Right hindlimb (tissue), 1 donor: ENCODE measurements around the gene WDR48.

Source experiments
- DNase-seq: peaks from one replicate; pipeline ENCODE4 v3.0.0-alpha.2; 2018

The WDR48 gene

DNA sequence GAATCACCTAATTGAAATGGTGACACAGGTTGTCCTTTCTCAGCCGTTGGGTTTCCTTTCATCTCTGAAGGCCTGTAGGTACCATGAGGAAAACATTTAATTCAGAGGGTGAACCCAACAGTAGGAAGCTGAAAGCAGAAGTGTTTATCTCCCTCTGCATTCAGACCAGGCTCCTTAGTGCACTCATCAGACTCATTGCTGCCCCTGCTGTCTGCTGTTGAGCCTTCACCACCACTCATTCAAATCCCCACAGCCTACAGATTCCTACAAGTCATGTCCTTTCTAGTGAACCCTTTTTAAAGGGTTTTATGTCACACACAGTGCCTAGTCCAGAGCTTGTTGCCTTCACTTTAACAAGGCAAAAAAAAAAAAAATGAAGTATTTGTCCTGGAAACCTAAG lies 13.4 kb downstream of the WDR48 start:
- DNase-seq = no peak

- no peak for DNase-seq
Measured at GRCh38 chr3:39067286-39067685, 15.5 kb downstream of the WDR48 start.

- DNase-seq = no peak
Measured at GRCh38 chr3:39068556-39068955, 16.7 kb downstream of the WDR48 start.

DNA sequence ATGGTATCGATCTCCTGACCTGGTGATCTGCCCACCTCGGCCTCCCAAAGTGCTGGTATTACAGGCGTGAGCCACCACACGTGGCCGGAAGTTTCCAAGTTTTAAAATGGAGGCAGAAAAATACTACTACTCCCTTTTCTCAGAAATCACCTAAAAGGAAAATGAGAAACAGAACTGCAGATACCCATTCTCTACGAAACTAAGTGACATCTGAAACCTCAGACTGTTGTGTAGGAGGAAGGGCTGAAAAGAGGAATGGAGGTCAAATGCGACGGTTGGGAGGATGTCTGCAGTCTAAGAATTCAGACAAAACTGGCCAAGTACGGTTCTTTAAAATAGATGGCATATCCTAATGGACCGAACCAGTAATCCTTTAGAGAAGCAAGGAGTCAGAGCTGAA lies 24.1 kb downstream of the WDR48 start:
- DNase-seq = no peak

DNA sequence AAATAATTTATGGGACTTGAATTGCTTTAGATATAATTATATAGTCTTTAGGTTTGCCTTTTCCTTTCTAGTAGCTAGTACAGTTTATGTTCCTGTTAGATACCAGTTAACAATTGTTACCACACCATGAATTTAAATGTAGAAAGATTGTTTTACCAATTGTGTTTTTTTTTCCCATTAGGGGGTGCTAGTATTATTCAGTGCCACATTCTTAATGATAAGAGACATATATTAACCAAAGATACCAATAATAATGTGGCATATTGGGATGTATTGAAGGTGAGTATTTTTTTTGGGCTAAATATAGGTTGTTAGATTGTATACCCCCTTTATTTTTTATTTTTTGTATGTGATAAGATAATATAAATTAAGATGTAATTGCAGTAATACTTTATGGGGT lies 27.7 kb downstream of the WDR48 start:
- no peak for DNase-seq

DNA sequence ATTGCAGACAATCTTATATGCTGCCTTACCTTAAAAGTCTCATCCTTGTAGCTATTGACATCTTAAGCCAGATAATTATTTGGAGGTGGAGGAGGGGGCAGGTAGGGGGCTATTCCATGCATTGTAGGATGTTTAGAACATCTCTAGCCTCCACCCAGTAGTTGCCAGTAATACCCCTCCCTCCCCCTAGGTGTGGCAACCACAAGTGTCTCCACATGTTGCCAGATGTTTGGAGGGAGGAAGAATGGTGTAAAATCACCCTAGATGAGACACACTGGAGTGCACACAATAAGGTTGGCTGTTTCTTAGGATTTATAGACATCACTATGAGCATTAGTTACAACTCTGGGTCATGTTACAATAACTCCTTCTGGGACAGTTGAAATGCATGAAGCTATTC lies 28.2 kb downstream of the WDR48 start:
- DNase-seq = no peak

GRCh38 chr3:39082666-39083313 lies 31.0 kb downstream of the WDR48 start:
- no peak for DNase-seq

DNA sequence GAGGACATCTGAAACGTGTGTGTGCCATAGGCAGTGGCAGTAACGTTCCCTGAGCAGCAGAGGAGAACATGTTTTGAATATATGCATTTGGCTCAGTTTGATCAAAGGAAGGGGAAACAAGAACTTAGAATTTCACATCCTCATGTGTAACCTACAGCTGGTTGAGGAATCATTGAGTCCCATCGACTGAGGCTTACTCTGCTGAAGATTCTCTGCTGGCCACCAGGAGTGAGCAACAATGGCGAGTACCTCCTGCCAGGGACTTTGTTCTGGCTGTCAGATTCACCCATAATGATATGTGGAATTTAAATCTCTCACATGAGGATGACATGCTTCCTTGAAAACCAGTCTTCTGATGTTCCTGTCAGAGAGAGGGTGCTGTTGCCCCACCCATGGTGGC lies 34.3 kb downstream of the WDR48 start:
- DNase-seq = no peak

DNA sequence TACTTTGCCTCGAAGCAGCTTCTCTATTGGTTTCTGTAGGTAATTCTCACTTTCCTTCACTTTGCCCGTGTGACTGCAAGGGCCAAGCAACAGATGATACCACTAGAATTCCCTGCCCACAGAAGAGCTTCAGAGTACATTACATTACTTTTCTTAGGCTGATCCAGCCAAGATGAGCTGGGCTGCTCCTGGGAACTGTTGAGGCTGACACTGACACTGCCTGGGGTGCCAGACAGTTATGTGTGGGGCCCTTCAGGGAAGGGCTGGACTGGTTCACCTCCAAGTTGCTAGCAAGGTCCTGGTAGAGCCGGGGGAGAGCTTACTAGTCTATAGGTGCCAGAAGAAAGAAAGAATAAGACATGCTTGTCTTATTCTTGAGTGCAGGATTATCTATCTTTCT lies 36.6 kb downstream of the WDR48 start:
- DNase-seq = no peak

- DNase-seq = no peak
Measured at GRCh38 chr3:39088889-39089288, 37.1 kb downstream of the WDR48 start.

DNA sequence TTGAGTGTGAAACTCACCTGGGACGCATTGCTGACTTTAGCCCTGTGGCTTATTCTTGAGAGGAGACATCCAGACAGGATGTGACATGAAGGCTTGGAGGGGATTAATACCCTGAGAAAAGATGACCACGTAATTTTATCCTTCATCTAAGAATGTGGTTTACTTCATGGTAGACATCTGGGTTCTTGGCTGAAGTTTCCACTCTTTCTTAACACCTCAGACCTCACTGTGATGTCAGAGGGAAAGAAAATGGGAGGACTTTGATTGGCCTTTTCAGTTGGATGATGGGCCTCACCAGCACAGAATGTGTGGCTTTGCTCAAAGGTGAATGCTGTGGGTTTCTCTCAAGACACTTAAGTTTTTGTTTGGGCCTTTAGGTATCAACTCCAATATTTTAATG lies 39.1 kb downstream of the WDR48 start:
- no peak for DNase-seq

GRCh38 chr3:39094851-39095677 lies 43.2 kb downstream of the WDR48 start:
- no peak for DNase-seq

- DNase-seq = no peak
Measured at GRCh38 chr3:39095778-39096177, 44.0 kb downstream of the WDR48 start.

GRCh38 chr3:39096775-39097174 lies 45.0 kb downstream of the WDR48 start:
- no peak for DNase-seq

DNA sequence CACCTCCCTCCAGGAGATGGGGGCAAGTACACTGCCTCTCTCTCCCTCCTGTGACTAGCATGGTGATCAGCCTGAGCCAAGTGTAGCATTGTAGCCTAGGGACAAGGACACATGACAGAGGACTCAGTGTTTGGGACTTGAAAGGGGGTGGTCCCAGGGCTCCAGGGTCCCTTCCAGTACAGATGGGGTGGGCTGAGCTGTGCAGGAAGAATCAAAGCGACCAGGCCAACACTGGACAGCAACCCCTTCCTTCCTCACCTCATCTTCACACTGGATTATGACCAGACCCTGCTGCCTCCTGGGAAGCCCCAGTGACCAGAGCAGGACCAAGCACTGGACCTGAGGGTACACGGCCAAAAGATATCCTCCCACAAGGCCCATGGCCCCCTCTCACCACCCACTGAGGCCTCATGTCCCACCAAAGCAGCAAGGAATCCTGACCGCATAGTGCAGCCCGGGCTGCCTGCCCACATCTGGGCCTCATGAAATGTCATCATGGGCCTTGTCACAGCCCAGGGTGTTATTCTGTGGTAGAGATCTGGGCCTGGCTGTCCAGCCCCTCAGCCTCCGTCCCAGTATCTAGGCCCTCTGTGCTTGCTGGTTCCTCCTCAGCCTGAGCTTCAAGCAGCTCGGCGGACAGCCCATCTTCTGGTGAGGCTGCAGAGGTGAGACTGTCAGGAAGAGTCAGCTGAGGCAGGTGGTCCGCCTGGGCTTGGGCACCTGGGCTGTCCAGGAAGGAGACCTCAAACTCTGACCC lies 46.1 kb downstream of the WDR48 start:
- DNase-seq = no peak

DNA sequence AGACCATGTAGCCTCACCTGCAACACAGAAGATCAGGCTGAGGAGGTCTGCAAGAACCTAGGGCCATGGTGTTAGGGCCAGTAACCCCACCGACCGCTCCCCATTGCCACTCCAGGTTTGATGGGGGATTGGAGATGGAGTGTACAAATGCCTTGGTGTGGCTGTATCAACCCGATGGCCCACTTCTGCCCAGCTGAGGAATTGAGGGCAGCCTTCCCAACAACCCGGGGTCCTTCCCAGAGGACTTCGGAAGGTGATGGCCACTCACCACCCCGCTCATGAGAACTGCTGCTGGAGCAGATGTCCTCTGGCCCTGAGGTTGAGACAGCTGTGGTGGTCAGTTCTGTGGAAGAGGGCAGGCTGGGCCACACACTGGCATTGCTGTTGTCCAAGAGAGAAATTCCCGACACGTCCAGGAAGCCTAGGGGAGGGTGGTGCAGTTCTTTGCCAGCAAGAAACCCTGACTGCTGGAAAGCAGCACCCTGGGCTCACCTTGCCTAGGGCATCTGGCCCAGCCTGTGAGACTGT lies 46.7 kb downstream of the WDR48 start:
- DNase-seq = no peak

GRCh38 chr3:39099242-39099641 lies 47.4 kb downstream of the WDR48 start:
- DNase-seq = no peak

GRCh38 chr3:39099738-39100499 lies 48.1 kb downstream of the WDR48 start:
- DNase-seq = no peak

DNA sequence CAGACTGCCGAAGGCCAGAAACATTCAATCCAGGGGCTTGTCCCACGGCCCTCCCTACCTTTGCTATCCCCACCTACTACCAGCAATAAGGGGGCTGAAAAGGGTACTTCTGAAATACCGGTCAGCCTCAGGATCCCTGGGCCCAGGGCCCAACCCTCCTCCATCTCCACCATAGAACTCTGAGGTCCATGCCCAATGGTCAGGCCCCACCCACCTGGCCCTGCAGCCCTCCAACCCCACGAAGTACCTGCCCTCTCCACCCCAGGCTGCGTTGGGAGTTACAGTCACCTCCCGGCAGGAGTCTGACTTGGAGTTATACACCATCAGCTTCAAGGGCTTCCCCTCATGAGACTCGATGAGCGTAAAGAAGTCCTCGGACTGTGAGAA lies 48.7 kb downstream of the WDR48 start:
- DNase-seq = no peak

DNA sequence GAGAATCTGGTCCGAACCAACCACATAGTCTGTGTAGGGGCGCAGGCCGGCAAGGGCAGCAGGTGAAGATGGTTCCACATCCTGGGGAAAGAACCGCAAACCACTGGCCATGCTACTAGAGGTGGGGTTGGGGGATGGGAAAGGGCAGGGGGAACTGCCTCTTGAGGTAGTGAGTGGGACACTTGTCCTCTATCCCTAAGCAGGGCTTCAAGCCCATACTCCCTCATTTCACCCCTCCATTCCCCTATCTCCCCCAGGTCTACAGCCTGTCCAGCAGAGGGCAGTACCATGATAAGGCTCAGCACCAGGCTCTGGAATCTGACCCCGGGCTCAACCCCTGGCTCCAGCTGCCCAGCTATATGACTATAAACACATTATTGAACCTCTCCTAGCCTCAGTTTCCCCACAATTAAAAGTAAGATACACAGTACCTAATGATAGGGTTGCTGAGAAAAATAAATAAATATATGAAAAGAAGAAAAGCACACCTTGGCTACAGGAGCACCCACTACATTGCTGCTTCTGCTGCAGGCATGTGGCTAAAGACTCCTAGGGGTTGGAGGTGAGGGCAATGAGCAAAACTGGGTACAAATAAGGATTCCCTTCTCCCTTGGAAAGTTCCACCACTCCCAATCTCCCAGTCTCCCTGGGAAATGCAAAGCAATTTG lies 49.3 kb downstream of the WDR48 start:
- no peak for DNase-seq

DNA sequence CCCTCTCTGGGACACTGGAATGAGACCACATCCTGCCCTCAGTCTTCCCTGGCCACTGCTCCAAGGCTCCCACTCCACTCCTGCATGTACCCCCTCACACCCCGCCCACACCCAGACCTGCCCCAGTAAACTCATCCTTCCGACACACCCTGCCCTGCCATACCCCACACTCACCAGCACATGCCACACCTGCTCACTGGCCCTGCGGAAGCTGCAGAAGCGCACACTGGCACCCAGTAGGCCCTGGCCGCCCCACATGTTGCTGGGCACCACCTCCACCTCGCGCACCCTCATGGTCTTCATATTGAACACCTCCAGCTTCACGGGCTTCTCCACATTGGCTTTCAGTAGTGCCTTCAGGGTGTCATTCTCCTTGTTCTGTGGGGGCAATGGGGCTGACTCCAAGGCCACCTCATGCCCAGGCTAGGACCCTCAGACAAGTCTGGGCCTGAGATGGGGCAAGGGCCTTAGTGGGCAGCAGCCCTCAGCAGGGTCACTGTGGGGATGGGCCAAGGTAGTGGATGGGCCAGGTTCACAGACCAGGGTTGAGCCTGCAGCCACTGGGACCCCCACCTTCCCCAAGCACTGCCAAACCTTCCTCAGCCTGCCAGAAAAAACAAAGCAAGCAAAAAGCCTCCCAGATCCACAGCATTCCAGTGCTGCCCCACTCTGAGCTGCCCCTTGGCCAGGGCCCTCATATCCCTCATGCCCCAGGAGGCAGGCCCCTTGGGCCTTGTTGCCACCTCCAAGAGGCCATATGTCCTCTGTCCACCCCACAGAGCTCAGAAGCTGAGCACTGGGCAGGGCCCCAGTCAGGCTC lies 50.9 kb downstream of the WDR48 start:
- DNase-seq = no peak
